Brain microvascular endothelial cell (primary cell): ENCODE measurements around the gene RGS7.

Source experiments
- DNase-seq: peaks from one replicate; pipeline ENCODE4 v3.0.0-alpha.2; 2020
- H3K27ac ChIP-seq: fragments of 250-450 bp; sonication (Bioruptor Pico); 2 replicates; pipeline ENCODE4 v1.5.1; 2020; ENCODE audit warnings: mild to moderate bottlenecking, moderate library complexity
- H3K27me3 ChIP-seq: fragments of 250-450 bp; sonication (Bioruptor Pico); replicated peaks from 2 replicates; pipeline ENCODE4 v1.5.1; 2020; ENCODE audit warnings: mild to moderate bottlenecking
- H3K36me3 ChIP-seq: fragments of 250-450 bp; sonication (Bioruptor Pico); replicated peaks from 2 replicates; pipeline ENCODE4 v1.5.1; 2020; ENCODE audit warnings: mild to moderate bottlenecking
- H3K4me3 ChIP-seq: 2 replicates; pipeline ENCODE4 v1.5.1; 2011; ENCODE audit warnings: low read depth, mild to moderate bottlenecking, control low read depth, low read length, moderate library complexity
- in situ Hi-C: cut with HindIII; loops from 2 replicates; pipeline ENCODE4 v1.10.0; 2017; ENCODE audit warnings: low sequenced_read_pairs, low pct_ligation_motif_present
- TF ChIP-seq, protein P1 (sequence below): IDR thresholded peaks from 2 replicates; pipeline ENCODE4 v1.5.1; 2011; ENCODE audit warnings: low read depth, mild to moderate bottlenecking, moderate library complexity, low read length, control low read depth, inconsistent platforms; ENCODE audit errors: missing control alignments

RGS7 gene

DNA sequence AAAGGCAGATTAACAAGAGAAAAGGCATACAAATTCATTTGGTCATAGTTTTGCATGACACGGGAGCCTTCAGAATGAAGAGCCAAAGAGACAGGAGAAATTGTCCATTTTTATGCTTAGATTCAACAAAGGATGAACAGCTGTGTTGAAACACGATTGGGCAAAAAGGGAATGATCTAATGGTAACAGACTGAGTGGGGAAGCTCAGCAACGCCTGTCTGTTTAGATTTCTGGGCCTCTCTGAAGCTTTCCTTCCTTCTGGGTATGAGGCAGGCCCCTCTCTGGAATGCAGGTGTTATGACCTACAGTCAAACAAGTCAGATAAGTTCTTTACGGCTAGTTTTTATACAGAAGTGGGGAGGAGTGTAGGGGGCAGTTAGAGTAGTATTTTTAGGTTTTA, 154.6 kb downstream of the RGS7 start:
- H3K4me3 ChIP-seq, result no peak overlapping the region
- no peak overlapping the region for H3K27ac ChIP-seq
- H3K36me3 ChIP-seq, result no peaks in the 10 kb centered on the region
- DNase-seq, result no peak
- TF ChIP-seq, protein P1, sequence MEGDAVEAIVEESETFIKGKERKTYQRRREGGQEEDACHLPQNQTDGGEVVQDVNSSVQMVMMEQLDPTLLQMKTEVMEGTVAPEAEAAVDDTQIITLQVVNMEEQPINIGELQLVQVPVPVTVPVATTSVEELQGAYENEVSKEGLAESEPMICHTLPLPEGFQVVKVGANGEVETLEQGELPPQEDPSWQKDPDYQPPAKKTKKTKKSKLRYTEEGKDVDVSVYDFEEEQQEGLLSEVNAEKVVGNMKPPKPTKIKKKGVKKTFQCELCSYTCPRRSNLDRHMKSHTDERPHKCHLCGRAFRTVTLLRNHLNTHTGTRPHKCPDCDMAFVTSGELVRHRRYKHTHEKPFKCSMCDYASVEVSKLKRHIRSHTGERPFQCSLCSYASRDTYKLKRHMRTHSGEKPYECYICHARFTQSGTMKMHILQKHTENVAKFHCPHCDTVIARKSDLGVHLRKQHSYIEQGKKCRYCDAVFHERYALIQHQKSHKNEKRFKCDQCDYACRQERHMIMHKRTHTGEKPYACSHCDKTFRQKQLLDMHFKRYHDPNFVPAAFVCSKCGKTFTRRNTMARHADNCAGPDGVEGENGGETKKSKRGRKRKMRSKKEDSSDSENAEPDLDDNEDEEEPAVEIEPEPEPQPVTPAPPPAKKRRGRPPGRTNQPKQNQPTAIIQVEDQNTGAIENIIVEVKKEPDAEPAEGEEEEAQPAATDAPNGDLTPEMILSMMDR, result no peak
- in situ Hi-C loops, result no loop called here
- no peaks in the 10 kb centered on the region for H3K27me3 ChIP-seq

DNA sequence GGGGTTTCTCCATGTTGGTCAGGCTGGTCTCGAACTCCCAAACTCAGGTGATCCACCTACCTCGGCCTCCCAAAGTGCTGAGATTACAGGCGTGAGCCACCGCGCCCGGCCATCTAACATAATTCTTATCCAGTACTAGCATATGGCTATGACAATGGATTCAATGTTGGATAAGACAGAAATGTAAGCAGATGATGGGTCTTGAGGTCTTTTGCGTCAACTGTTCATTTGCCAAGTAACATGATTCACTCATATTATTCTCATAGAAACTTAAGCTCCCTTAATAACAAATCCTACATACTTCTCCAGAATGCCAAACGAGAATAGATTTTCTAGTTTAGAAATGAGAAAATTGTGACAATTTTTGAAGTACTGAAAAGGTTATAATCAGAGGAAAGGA, 170.3 kb downstream of the RGS7 start:
- no peaks in the 10 kb centered on the region for H3K27me3 ChIP-seq
- in situ Hi-C loops, result no loop called here
- no peaks in the 10 kb centered on the region for H3K36me3 ChIP-seq
- no peak for DNase-seq
- H3K27ac ChIP-seq, result no peak overlapping the region
- TF ChIP-seq, protein P1, result no peak
- H3K4me3 ChIP-seq, result no peak overlapping the region

DNA sequence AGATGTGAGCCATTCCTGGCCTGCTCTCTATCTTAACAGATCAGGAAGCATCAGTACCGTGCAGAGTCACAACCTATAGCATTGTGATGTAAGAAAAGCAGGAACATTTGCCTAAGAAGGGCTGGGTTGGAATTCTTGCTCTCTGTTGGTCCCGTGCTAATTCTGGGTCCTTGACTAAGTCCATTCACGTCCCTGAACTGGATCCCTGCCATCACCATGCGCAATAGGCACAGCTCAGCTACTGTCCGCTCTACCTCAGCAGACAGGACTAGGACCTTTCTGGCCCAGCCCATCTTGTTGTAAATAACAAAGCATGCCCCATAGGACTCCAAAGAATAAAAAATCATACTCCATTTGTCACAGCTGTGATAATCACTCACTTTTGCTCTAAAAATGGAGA, 175.0 kb downstream of the RGS7 start:
- Histone ChIP-seq H3K36me3 (no peaks in the 10 kb centered on the region), H3K4me3 (no peak overlapping the region), H3K27me3 (no peaks in the 10 kb centered on the region), H3K27ac (no peak overlapping the region)
- no peak for DNase-seq
- in situ Hi-C loops, result no loop called here
- TF ChIP-seq, protein P1, result no peak

DNA sequence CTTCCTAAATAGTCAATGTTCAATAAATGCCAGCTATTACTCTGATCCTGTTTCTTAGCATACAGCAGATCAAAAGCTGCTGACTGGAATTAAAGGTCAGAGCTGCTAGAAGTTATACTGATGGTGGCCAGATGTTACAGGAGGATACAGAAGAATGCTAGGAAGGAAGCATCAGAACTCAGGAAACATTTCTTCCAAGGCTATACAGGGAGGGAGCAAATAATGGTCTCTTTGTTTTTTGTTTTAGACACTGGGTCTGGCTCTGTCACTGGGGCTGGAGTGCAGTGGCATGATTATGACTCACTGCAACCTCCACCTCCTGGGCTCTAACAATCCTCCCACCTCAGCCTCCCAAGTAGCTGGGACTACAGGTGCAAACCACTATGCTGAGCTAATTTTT, 175.5 kb downstream of the RGS7 start:
- TF ChIP-seq, protein P1, result no peak
- Histone ChIP-seq H3K36me3 (no peaks in the 10 kb centered on the region), H3K27ac (no peak overlapping the region), H3K4me3 (no peak overlapping the region), H3K27me3 (no peaks in the 10 kb centered on the region)
- no peak for DNase-seq
- in situ Hi-C loops, result no loop called here

DNA sequence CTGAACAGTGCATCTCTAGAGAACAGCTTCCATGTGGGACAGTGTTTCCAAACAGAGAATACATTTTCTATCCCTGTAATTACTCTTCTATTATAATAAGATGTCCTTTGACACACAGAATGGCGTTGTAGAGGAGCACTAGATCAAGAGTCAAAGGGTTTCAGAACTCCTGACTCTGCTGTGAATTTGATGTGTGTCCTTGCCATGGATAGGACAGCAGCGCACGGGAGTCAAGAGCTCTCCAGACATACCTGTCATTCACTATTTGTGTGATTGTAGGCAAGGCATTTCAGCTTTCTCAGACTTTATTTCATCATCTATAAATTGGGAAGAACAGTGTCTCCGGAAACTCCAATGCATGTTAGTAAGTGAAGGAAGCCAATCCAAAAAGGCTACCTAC, 176.4 kb downstream of the RGS7 start:
- no peak overlapping the region for H3K27ac ChIP-seq
- TF ChIP-seq, protein P1, result no peak
- DNase-seq, result no peak
- no peak overlapping the region for H3K4me3 ChIP-seq
- no peaks in the 10 kb centered on the region for H3K36me3 ChIP-seq
- in situ Hi-C loops, result no loop called here
- H3K27me3 ChIP-seq, result no peaks in the 10 kb centered on the region

DNA sequence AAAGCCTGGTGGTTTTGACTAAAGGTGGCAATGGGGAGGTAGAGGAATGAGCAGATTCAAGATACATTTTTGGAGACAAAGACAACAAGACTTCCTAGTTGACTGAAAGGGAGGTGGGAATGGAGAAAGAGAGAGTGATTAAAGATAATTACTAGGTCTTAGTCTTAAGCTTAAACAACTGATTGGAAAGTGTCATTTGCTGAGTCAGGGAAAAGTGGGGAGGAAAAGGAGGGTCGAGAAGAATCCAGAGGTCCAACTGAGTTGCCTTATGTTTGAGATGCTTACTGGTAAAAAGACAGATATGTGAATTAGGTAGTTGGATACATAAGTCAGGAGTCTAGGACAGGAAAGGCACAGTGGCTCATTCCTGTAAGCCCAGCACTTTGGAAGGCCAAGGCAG, 179.3 kb downstream of the RGS7 start:
- Histone ChIP-seq H3K27ac (no peak overlapping the region), H3K4me3 (no peak overlapping the region), H3K36me3 (no peaks in the 10 kb centered on the region), H3K27me3 (no peaks in the 10 kb centered on the region)
- in situ Hi-C loops, result no loop called here
- DNase-seq, result no peak
- TF ChIP-seq, protein P1, result no peak
